Kidney capillary endothelial cell (primary cell): ENCODE measurements around the gene WAS.
"Not testable (repeated sequence)": the region's sequence is repeated elsewhere in the genome, so short reads cannot be mapped to it uniquely, and the experiment has no call there.

Experiments used
- DNase-seq: peaks from one replicate; pipeline ENCODE4 v3.0.0-alpha.2; 2018; ENCODE audit warnings: low spot score

The WAS gene

GRCh38 chrX:48683411-48683982, at the start of gene WAS:
Gene WAS, plus strand, starts transcription at chrX:48683799. Its CDS starts 55 bp downstream, at chrX:48683854.
- DNase-seq = no peak

GRCh38 chrX:48636301-48636700, 47.3 kb upstream of the WAS start:
- DNase-seq = no peak

GRCh38 chrX:48636776-48637175, 46.8 kb upstream of the WAS start:
- no peak for DNase-seq

- DNase-seq = no peak
These were observed 37.9 kb upstream of the WAS start for GRCh38 chrX:48645669-48646068.

- peak; percentile 23 for DNase-seq
These were observed 35.3 kb upstream of the WAS start for GRCh38 chrX:48648336-48648751.

GRCh38 chrX:48649102-48649501, 34.5 kb upstream of the WAS start:
- no peak for DNase-seq

GRCh38 chrX:48652055-48652579, 31.5 kb upstream of the WAS start:
- DNase-seq = not testable (repeated sequence)

GRCh38 chrX:48654746-48655145, 28.9 kb upstream of the WAS start:
- DNase-seq = not testable (repeated sequence)

- not testable (repeated sequence) for DNase-seq
These were observed 23.9 kb upstream of the WAS start for GRCh38 chrX:48659686-48660085.

- no peak for DNase-seq
These were observed 20.4 kb upstream of the WAS start for GRCh38 chrX:48663241-48663640.

- no peak for DNase-seq
These were observed 19.4 kb upstream of the WAS start for GRCh38 chrX:48664156-48664555.

GRCh38 chrX:48665991-48666390, 17.6 kb upstream of the WAS start:
- DNase-seq = no peak

GRCh38 chrX:48666649-48667048, 16.9 kb upstream of the WAS start:
- DNase-seq = no peak

GRCh38 chrX:48667509-48667908, 16.1 kb upstream of the WAS start:
- no peak for DNase-seq

- not testable (repeated sequence) for DNase-seq
These were observed 15.4 kb upstream of the WAS start for GRCh38 chrX:48668187-48668586.

- DNase-seq = peak; percentile 73
These were observed 7.3 kb upstream of the WAS start for GRCh38 chrX:48676106-48676892.

- no peak for DNase-seq
These were observed 6.7 kb upstream of the WAS start for GRCh38 chrX:48676893-48677270.

- no peak for DNase-seq
These were observed 6.1 kb upstream of the WAS start for GRCh38 chrX:48677516-48677915.

GRCh38 chrX:48680467-48680866, 3.1 kb upstream of the WAS start:
- DNase-seq = not testable (repeated sequence)

GRCh38 chrX:48680925-48681324, 2.7 kb upstream of the WAS start:
- not testable (repeated sequence) for DNase-seq

GRCh38 chrX:48681539-48682183, 1.9 kb upstream of the WAS start:
- no peak for DNase-seq

GRCh38 chrX:48682795-48683194, 804 bp upstream of the WAS start:
- not testable (repeated sequence) for DNase-seq

- DNase-seq = no peak
These were observed 535 bp downstream of the WAS start for GRCh38 chrX:48684134-48684533.
